HCT116 (cell line): ENCODE results near the gene CFAP97D1.

ENCODE experiments used
- ATF3 ChIP-seq: IDR thresholded peaks from 2 replicates; pipeline ENCODE4 v1.6.1; 2012
- CTCF ChIP-seq, 3 experiments: fragments of 200-600 bp in 1 of 3; sonication (generic) in 1 of 3; IDR thresholded peaks in 2 of 3; conservative IDR thresholded peaks in 1 of 3; 2 replicates each; pipeline ENCODE4 v1.5.1; 2012 to 2017; ENCODE audit warnings: low read depth in 2 of 3, low read length in 2 of 3, antibody characterized with exemption in 1 of 3, borderline replicate concordance in 1 of 3, control low read depth in 1 of 3, mild to moderate bottlenecking in 1 of 3, mixed read lengths in 1 of 3, mixed run types in 1 of 3, moderate library complexity in 1 of 3; ENCODE audit not compliant: insufficient read depth in 1 of 3
- EGR1 ChIP-seq: IDR thresholded peaks from 2 replicates; pipeline ENCODE4 v1.6.1; 2012; ENCODE audit warnings: low read depth
- EZH2 ChIP-seq: fragments of 200-600 bp; sonication (generic); IDR thresholded peaks from 2 replicates; pipeline ENCODE4 v1.6.1; 2017; ENCODE audit warnings: antibody characterized with exemption, mixed run types
- EZH2phosphoT487 ChIP-seq: fragments of 200-600 bp; IDR thresholded peaks from 2 replicates; pipeline ENCODE4 v1.6.1; 2018; ENCODE audit warnings: antibody characterized with exemption, borderline replicate concordance
- MAX ChIP-seq: IDR thresholded peaks from 2 replicates; pipeline ENCODE4 v1.6.1; 2012
- POLR2A ChIP-seq: IDR thresholded peaks from 2 replicates; pipeline ENCODE4 v1.7.0; 2011; ENCODE audit warnings: borderline replicate concordance; ENCODE audit not compliant: insufficient read depth, insufficient read length; ENCODE audit errors: extremely low read depth
- POLR2AphosphoS5 ChIP-seq: IDR thresholded peaks from 2 replicates; pipeline ENCODE4 v1.6.1; 2011; ENCODE audit warnings: mild to moderate bottlenecking, low read depth, low read length, moderate library complexity
- RAD21 ChIP-seq: IDR thresholded peaks from 2 replicates; pipeline ENCODE4 v1.6.1; 2012; ENCODE audit warnings: low read depth, mild to moderate bottlenecking
- REST ChIP-seq: IDR thresholded peaks from 2 replicates; pipeline ENCODE4 v1.6.1; 2012; ENCODE audit warnings: low read depth
- SIN3A ChIP-seq: IDR thresholded peaks from 2 replicates; pipeline ENCODE4 v1.6.1; 2012; ENCODE audit warnings: low read depth
- YY1 ChIP-seq: IDR thresholded peaks from 2 replicates; pipeline ENCODE4 v1.6.1; 2011; ENCODE audit warnings: low read length, low read depth, moderate library complexity, mild to moderate bottlenecking; ENCODE audit not compliant: insufficient replicate concordance; ENCODE audit errors: extremely low read depth

GRCh38 chr17:43768943-43769342, 11.3 kb upstream of the CFAP97D1 start:
- TF ChIP-seq CTCF (IDR thresholded peaks at IDR 0.05 in 2 of 3, conservative IDR thresholded peaks at IDR 0.05 in 1 of 3; ENCODE audit: borderline replicate concordance in 1 of 3, insufficient read depth in 1 of 3, low read depth in 2 of 3, low read length in 2 of 3) (no peak), POLR2AphosphoS5 (no peak), POLR2A (no peak), EZH2 (no peak), EZH2phosphoT487 (no peak), SIN3A (no peak), REST (no peak), YY1 (no peak), ATF3 (no peak), RAD21 (no peak), MAX (no peak), EGR1 (no peak)
